Ishikawa (cell line): ENCODE data around the gene PGLYRP2.

Experiments used
- CEBPB ChIP-seq: IDR thresholded peaks from 2 replicates; pipeline ENCODE4 v1.6.1; 2012
- CREB1 ChIP-seq: IDR thresholded peaks from 2 replicates; pipeline ENCODE4 v1.6.1; 2012; ENCODE audit warnings: low read depth
- EGR1 ChIP-seq: IDR thresholded peaks from 2 replicates; pipeline ENCODE4 v1.6.1; 2012
- EP300 ChIP-seq: IDR thresholded peaks from 2 replicates; pipeline ENCODE4 v1.6.1; 2012; ENCODE audit warnings: borderline replicate concordance
- FOXM1 ChIP-seq: IDR thresholded peaks from 2 replicates; pipeline ENCODE4 v1.6.1; 2012; ENCODE audit warnings: low read depth, borderline replicate concordance
- MAX ChIP-seq: IDR thresholded peaks from 2 replicates; pipeline ENCODE4 v1.6.1; 2012
- NFIC ChIP-seq: IDR thresholded peaks from 2 replicates; pipeline ENCODE4 v1.6.1; 2012
- RAD21 ChIP-seq: IDR thresholded peaks from 2 replicates; pipeline ENCODE4 v1.6.1; 2012; ENCODE audit warnings: low read depth
- REST ChIP-seq: IDR thresholded peaks from 2 replicates; pipeline ENCODE4 v1.6.1; 2012; ENCODE audit warnings: low read depth, mild to moderate bottlenecking
- TAF1 ChIP-seq: IDR thresholded peaks from 2 replicates; pipeline ENCODE4 v1.6.1; 2012; ENCODE audit warnings: low read depth, mild to moderate bottlenecking
- TCF12 ChIP-seq: IDR thresholded peaks from 2 replicates; pipeline ENCODE4 v1.6.1; 2012; ENCODE audit warnings: low read depth
- TEAD4 ChIP-seq: IDR thresholded peaks from 2 replicates; pipeline ENCODE4 v1.6.1; 2012
- YY1 ChIP-seq: IDR thresholded peaks from 2 replicates; pipeline ENCODE4 v1.6.1; 2012; ENCODE audit warnings: low read depth
- ZBTB7A ChIP-seq: IDR thresholded peaks from 2 replicates; pipeline ENCODE4 v1.6.1; 2012; ENCODE audit warnings: low read depth
- TF ChIP-seq, protein P1 (sequence below): IDR thresholded peaks from 2 replicates; pipeline ENCODE4 v1.6.1; 2012

Gene PGLYRP2

DNA sequence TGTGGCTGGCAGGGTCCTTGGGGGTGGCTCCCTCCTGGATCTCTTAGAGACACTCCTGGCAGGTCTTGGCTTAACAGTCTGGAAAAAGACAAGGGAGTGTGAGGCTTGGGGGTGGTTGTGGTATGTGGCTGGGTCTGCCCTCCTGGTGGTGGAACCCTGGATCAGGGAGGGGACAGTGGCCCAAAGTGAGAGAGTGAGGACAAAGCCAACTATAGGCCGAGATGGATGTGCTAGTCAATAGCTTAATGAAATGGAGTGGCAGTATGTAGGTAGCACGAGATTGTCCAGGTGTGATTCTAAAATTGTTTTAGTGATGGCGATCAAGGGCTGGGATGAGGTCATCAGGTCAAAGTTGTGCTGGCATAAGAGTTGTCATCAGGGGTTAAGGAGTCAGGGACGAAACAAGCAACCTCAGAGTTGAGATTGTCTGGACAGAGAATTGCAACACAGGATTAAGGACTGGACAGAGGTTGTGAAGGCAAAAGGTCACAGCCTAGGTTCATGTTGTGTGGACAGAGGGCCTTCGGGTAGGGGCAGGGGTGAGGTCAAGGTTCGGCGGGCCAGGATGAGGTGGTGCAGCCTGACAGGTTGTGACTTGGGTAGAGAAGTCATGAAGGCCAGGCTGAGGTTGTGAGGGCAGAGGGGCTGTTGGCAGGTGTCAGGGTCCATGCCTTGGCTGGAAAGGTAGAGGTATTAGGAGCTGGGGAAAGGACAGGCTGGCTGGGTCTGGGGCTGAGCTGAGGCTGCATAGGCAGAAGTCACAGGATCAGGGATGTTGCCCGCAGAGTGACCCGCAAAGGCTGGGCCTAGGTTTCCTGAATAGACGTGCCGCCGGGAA is 10.4 kb downstream of the PGLYRP2 start:
- no peak for TF ChIP-seq EP300
- TF ChIP-seq TEAD4, result no peak
- no peak for TF ChIP-seq TAF1
- TF ChIP-seq NFIC, result no peak
- no peak for TF ChIP-seq RAD21
- TF ChIP-seq ZBTB7A, result no peak
- TF ChIP-seq FOXM1, result no peak
- TF ChIP-seq EGR1, result no peak
- TF ChIP-seq, protein P1, sequence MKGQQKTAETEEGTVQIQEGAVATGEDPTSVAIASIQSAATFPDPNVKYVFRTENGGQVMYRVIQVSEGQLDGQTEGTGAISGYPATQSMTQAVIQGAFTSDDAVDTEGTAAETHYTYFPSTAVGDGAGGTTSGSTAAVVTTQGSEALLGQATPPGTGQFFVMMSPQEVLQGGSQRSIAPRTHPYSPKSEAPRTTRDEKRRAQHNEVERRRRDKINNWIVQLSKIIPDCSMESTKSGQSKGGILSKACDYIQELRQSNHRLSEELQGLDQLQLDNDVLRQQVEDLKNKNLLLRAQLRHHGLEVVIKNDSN, result no peak
- TF ChIP-seq MAX, result no peak
- TF ChIP-seq TCF12, result no peak
- TF ChIP-seq YY1, result no peak
- no peak for TF ChIP-seq CEBPB
- TF ChIP-seq CREB1, result no peak

- TF ChIP-seq TCF12, result no peak
- TF ChIP-seq NFIC, result no peak
- no peak for TF ChIP-seq TAF1
- no peak for TF ChIP-seq FOXM1
- no peak for TF ChIP-seq EP300
- no peak for TF ChIP-seq TEAD4
- TF ChIP-seq CREB1, result no peak
- TF ChIP-seq ZBTB7A, result no peak
- TF ChIP-seq YY1, result no peak
- TF ChIP-seq, protein P1, result no peak
- TF ChIP-seq REST, result no peak
These were observed 11.5 kb downstream of the PGLYRP2 start for GRCh38 chr19:15467734-15468214.

DNA sequence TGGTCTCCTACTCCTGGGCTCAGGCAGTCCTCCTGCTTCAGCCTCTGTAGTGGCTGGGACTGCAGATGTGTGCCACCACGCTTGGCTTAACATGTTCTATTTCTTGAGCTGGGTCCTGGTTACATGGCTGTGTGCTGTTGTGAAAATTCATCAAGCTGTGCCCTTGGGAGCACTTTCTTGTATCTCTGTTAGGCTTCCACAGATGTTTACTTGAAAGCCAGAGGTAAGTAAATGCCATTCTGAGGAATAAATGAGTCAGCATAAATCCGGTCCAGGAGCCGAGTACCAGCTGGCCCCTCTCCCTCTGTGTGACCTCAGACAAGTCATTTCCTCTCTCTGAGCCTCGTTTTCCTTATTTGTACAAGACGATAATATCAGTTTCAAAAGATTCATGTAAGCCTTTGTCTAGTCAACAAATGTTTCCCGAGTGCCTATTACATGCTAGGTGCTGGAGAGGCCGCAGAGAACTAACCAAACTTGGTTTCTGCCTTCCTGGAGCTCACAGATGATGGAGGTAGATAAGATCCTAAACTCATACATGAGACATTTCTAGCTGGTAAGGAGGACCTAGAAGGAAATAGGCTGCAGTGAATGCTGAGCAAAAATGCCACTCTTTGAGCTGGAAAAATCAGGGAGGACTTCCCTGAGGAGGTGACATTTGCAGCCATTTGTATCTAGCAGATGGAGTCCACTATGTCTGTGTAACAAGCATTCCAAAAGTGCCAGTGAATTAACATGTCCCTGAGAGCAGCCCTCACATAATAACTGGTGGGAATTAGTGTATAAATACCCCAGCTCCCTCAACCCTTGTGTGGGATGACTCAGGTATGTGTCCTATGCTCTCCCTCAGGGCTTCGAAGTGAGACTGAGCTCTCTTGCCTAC is 12.2 kb downstream of the PGLYRP2 start:
- TF ChIP-seq TAF1 (no peak), EP300 (no peak), ZBTB7A (no peak), REST (no peak), EGR1 (no peak), NFIC (no peak), FOXM1 (no peak), CEBPB (no peak), MAX (no peak), TCF12 (no peak), TEAD4 (no peak), CREB1 (no peak), YY1 (no peak)
- TF ChIP-seq, protein P1, result no peak

DNA sequence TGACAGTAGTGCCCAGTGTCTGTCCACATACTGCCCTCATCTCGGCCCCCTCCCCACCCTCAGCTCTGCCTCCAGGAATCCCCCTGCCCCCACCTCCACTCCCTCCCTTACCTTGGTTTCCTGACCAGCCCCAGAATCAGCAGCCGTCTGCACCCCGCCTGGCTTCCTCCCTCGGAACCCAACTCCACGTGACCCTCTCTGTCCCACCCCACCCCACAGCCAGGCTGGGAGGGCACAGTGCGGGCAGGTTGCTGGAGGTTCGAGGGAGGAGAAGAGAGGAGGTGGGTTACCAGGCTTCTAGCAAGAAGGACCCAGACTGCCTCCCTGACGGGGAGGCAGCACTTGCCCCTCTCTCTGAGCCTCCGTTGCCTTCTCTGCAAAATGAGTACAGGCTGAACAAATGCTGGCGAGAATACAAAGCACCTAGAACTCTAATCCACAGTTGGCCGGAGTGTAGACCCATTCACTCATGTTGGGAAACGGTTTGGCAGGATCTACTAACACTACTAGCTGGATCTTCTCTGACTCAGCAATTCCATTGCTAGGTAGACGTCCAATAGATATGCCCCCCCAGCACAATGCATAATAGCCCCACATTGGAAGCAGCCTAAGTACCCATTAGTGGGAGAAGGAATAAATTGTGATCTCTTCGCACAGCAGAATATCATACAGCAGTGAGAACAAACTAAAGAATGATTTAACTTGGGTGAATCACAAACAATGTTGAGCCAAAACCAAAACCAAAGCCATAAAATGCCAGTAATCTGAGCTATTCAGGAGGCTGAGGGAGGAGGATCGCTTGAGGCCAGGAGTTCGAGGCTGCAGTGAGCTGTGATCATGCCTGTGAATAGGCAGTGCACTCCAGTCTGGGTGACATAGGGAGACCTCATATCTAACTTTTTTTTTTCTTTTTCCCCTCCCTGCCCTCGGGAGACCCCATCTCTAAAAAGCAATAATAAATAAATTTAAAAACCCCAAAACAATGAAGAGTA is 14.6 kb downstream of the PGLYRP2 start, which contains the start of gene RASAL3:
TSS of gene RASAL3 (minus strand) at position 151 of the 992 bp plus-strand sequence. CDS start 186 bp downstream, outside the sequence.
- TF ChIP-seq REST, result no peak
- TF ChIP-seq, protein P1, result peak; percentile 24; the same call in 1 of the 2 replicates
